ENCODE data around the gene RFX6.

- TF ChIP-seq, protein P1, sequence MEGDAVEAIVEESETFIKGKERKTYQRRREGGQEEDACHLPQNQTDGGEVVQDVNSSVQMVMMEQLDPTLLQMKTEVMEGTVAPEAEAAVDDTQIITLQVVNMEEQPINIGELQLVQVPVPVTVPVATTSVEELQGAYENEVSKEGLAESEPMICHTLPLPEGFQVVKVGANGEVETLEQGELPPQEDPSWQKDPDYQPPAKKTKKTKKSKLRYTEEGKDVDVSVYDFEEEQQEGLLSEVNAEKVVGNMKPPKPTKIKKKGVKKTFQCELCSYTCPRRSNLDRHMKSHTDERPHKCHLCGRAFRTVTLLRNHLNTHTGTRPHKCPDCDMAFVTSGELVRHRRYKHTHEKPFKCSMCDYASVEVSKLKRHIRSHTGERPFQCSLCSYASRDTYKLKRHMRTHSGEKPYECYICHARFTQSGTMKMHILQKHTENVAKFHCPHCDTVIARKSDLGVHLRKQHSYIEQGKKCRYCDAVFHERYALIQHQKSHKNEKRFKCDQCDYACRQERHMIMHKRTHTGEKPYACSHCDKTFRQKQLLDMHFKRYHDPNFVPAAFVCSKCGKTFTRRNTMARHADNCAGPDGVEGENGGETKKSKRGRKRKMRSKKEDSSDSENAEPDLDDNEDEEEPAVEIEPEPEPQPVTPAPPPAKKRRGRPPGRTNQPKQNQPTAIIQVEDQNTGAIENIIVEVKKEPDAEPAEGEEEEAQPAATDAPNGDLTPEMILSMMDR (IDR thresholded peaks at IDR 0.05; ENCODE audit: low read depth, low read length, missing input control): no peak
- TF ChIP-seq HNF4A (conservative IDR thresholded peaks at IDR 0.05) (no peak), SP1 (IDR thresholded peaks at IDR 0.05) (no peak), JUND (IDR thresholded peaks at IDR 0.05) (no peak), YY1 (IDR thresholded peaks at IDR 0.05) (no peak), EGR1 (IDR thresholded peaks at IDR 0.05; ENCODE audit: low read depth in 2 of 2) (no peak)
Observed at GRCh38 chr6:116876107-116876506, 935 bp upstream of the RFX6 start.
